GM12891 (cell line): ENCODE data around the gene DCLRE1A.

Experiments
- PAX5 ChIP-seq: IDR thresholded peaks from 2 replicates; pipeline ENCODE4 v1.6.1; 2011; ENCODE audit warnings: low read length, moderate library complexity, mild to moderate bottlenecking; ENCODE audit not compliant: insufficient read depth, severe bottlenecking
- POLR2A ChIP-seq: IDR thresholded peaks from 2 replicates; pipeline ENCODE4 v1.6.1; 2011; ENCODE audit warnings: low read depth, low read length, control low read depth
- POLR2AphosphoS5 ChIP-seq: IDR thresholded peaks from 2 replicates; pipeline ENCODE4 v1.6.1; 2011; ENCODE audit warnings: low read depth, low read length, control low read depth
- POU2F2 ChIP-seq: IDR thresholded peaks from 2 replicates; pipeline ENCODE4 v1.6.1; 2011; ENCODE audit warnings: low read depth, mild to moderate bottlenecking, control low read depth, low read length, moderate library complexity

DNA sequence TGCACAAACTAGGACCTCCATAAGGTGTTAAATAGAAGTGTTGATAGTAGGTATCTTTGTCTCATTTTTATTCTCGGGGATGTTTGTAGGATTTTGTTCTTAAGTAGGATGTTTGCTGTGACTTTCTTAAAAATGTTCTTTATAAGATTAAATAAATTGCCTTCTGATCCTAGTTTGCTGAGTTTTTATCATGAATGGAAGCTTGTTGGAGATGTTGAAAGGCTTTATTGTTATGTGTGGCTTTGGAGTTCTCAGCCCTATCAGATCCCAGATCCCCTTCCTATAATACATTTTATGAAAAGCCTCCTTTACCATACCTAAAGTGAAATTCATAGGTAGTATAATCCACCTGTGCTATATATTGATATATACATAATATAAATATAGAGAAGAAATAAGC is 40.7 kb upstream of the DCLRE1A start:
- no peak for TF ChIP-seq POLR2A
- TF ChIP-seq POU2F2: no peak
- no peak for TF ChIP-seq POLR2AphosphoS5
- TF ChIP-seq PAX5: no peak
